ENCODE results near the gene CCDC91.
"Not testable (repeated sequence)": the region's sequence is repeated elsewhere in the genome, so short reads cannot be mapped to it uniquely, and the experiment has no call there.

CCDC91 gene

DNA sequence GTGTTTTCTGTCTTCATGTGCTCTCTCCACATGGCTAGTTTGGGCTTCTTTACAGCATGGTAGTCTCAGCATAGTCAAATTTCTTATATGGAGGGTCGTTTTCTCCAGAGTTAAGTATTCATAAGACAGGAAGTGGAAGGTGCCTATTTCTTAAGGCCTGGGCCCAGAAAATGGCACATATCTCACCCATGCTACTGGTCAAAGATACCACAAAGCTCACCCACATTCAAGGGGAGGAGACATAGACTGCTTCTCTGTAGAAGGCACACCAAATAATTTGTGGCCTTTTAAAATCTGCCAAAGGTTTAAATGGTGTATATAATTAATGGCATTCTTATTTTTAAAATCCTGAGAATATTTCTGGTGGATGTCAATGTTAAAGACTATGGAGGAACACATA is 44.8 kb downstream of the CCDC91 start:
- no peak for DNase-seq

DNA sequence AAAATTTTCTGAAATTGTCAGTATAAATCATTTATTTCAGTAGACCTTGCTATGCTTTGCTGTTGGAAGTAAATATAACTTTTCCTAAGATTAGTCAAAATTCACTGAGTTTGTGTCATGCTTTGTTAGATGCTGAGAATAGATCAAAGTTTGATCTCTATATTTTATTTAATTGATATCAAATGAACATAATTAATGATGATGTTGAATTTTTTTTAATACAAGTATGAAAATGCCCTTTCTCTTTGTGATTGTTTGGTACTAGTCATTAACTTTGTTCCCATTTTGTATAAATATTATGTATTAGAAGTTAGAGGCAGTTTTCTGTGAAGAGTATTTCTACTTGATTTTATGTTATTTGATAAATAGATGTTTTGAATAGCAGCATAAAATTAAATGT is 45.7 kb downstream of the CCDC91 start:
- no peak for DNase-seq

DNA sequence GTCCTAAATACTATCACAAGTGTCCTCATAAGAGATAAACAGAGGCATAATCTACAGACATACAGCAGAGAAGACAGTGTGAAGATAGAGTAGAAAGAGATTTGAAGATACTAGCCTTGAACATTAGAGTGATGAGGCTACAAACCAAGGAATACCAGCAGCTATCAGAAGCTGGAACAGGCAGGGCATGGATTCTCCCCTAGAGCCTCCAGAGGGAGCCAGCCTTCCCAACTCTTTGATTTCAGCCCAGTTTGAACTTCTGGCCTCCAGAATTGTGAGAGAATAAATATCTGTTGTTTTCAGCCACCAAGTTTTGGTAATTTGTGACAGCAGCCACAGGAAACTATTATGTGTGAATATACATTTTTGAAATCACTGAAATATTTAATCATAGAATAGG is 47.2 kb downstream of the CCDC91 start:
- no peak for DNase-seq

DNA sequence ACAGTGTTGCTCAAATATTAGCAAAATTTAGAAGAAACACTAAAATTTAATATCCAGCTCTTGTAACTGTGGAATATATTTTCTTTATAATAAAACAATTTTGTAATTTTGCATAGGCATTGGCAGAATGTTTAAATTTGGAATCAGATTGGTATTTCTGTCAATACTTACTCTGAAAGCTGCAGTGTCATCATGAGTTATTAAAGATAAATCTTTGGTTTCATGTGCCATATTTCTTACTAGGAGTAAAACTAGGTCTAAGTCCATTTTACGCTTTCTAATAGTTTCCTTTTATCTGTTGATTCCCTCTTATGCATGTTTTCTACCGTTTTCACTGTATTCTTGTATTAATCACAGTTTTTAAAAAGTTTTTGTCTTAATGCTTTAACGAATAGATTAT is 49.7 kb downstream of the CCDC91 start:
- DNase-seq, result no peak

DNA sequence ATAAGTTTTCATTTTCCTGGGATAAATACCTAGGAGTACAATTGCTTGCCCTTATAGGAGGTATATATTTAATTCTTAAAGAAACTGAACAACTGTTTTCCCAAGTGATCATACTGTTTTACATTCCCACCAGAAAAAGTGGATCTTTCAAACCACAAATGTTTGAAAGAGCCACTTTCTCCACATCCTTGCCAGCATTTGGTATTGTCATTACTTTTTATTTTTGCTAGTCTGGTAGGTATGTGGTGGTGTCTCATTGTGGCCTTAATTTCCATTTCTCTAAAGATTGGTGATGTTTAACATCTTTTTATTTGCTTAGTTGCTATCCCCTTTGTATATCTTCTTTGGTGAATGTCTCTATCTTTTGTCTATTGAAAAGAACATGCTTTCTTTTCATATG is 50.6 kb downstream of the CCDC91 start:
- no peak for DNase-seq

DNA sequence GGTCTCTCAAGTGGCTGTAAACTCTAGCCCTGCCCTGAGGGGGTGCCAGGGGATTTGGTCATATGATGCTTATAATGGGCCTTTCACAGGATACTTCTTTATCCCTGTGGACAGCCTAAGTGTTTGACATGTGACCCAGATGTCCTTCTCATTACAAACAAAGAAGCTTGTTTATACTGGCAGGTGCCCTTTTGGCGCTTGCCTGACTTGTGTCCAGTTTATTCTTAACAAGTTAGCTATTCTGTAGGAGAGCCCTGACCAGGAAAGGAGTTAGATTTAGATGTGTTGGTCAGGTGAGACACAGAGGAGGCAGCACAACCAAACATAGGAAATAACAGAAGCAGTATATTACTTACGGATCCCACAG is 51.9 kb downstream of the CCDC91 start:
- no peak for DNase-seq

DNA sequence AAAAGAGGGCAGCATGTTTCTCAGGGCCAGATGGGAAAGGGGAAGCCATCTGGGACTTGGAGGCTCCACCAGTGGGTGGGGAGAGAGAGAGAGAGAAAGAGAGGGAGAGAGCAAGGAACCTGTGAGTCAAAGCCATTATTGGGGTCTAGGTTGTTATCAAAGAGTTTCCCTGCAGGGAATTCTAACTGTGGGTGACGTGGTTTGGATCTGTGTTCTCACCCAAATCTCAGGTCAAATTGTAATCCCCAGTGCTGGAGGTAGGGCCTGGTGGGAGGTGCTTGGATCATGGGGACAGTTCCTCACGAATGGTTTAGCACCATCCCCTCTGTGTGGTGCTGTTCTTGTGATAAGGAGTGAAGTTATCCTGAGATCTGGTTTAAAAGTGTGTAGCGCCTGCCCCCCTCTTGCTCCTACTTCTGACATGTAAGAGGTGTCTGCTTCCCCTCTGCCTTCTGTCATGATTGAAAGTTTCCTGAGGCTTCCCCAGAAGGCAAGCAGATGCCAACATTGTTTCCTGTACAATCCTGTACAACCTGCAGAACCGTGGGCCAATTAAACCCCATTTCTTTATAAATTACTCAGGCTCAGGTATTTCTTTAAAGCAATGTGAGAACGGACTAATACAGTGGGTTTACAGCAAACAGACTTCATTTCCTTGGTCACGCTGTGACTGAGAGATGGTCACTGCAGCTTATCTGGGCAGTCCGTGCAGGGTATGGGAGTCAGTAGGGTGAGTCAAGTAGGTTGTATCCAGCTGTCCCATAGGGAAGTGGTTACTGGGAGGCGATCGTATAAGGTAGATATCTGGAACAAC is 52.4 kb downstream of the CCDC91 start:
- DNase-seq, result no peak

DNA sequence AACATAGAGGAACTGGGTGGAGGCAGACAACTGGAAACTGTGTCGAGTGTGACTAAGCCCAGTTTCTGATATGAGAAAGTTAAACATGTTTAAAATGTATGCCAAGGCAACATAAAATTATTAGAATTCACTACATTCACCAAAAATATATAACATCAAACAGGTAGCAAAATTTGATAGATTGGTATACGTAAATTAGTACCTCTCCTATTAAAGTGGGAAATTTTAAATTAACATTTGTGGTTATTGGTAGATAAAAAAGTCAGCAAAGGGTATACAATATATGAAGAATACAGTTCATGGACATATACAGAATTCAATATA is 53.0 kb downstream of the CCDC91 start:
- no peak for DNase-seq

DNA sequence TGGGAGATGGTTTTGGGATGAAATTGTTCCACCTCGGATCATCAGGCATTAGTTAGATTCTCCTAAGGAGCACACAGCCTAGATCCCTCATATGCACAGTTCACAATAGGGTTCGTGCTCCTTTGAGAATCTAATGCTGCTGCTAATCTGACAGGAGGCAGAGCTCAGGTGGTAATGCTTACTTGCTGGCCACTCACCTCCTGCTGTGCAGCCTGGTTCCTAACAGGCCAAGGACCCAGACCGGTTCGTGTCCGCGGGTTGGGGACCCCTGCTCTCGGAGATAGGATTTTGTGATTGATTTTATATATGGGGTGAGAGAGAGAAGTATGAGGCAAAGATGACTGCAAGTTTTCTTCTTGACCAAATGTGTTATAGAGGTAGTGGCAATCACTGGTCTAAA is 57.5 kb downstream of the CCDC91 start:
- DNase-seq, result no peak

DNA sequence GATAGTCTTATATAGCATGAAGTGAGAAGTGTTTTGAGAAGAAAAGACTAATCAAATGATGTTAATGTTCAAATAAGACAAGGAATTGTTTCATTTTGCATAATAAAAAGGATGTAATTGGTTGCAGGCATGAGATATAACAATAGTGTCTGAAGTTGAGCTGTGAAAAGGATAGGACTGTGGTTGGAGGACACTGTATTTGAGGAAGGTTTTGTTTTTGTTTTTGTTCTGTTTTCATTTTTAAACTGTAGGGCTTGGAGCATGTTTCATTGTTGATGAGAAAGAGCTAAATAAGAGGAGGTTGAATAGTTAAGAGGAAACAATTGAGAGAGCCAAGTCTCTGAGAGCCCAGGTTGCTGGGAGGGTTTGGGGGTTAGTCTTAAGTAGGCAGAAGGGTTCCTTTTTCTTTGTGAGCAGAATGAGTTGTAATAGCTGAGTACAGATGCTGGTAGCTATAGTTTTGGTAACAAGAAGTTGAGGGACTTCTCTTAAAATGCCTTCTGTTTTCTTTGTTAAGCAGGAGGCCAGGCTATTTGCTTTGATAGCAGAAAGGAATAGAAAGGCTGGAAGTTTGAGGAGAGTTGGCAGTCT is 58.4 kb downstream of the CCDC91 start:
- no peak for DNase-seq

DNA sequence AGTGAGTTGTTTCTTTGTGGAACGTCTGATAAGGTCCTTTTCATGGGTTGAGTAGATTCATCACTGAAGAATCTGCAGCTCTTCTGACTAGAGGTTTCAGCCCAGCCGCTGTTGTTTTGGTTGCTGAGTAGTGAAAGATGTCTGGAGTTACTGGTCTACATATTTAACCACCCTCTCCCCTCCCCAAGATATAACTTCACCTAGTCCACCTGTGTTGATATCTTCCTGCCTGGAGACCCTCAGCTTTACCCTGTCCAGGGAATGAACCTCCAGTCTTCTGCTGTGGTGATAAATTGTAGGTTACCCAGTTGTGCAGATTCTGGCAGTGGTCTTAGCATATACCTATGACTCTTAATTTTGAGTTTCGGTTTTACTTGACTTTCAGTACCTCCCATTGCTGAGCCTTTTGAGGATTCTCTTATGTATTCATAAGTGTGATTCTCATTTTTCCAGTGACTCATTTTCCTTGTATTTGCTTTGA is 62.9 kb downstream of the CCDC91 start:
- DNase-seq, result no peak

DNA sequence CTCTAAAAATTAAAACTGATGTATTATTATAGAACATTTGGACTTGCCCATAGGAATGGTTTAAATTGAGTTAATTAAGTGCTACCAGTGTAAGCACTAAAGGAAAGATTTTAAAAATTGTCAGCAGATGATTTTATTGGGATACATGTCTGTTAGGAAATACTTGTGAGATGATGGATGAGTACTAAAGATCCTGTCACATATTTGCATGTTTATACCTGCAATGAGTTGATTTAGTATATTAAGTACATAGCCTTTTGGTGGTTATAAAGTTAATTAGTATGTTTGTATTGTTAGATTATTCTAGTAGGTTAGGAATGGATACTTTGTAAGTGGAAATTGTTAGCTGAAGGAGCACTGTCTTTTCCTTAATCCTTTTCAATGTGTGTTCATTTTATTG is 67.2 kb downstream of the CCDC91 start:
- no peak for DNase-seq

DNA sequence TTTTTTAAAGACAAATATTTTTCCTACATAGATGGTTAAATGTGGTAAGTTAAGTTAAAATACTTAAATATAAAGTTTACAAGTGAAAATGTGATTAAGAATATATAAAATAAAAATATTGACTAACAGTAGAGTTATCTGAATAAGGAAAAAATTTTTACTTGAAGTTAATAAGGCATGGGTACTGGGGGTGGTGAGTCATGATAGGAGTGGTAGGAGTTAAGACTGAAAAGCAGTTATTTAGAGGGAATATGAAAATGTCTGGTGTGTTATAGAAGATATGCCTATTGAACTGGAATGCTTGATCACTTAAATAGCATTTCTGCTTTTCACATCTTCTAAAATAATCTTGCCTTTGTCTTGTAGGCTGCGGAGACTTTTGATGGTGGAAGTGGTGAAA is 68.7 kb downstream of the CCDC91 start:
- DNase-seq, result no peak

DNA sequence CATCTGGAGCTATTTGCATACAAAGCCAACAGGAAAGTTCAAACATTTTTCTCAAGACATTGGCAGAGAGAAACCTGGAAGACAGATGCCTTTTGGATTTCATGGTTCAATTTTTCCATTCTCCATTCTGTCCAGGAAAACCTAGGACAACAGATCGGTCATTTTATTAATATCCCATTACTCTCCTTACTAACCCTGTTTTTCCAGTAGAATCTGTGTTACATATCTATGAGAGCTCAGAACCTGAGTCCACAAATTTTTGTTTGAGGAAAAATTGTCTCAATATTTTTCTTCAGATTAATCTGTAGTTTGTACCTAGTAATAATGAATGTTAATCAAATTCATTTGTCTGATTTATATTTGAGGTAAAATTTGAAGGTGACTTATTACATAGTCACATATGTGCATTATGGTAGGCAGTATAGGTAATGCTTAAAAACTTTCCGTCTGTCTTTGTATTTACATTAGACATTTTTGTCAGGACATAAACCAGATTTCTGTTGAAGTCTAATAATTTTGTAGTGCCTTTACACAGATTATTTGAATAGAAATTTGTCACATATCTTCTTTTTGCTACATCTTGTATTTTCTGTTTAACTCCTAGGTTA is 75.3 kb downstream of the CCDC91 start:
- DNase-seq, result no peak

DNA sequence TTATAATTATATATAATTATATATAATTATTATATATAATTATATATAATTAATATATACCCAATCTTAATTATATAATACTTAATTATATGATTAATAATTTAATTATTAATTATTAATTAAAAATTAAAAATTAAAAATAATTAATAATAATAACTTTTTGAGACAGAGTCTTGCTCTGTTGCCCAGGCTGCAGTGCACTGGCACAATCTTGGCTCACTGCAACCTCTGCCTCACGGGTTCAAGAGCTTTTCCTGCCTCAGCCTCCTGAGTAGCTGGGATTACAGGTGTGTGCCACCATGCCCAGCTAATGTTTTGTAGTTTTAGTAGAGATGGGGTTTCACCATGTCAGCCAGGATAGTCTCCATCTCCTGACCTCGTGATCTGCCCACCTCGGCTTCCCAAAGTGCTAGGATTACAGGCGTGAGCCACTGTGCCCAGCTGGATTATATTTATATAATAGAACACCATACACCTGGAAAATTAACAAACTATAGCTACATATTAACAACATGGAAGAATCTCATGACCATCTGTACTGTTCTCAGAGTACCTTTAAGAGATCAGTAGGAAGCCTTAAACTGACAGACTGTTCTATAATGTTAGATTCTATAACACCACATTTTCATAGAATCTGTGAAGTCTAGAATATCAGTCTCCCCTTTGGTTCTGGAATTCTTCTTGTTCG is 77.8 kb downstream of the CCDC91 start:
- DNase-seq, result not testable (repeated sequence)

DNA sequence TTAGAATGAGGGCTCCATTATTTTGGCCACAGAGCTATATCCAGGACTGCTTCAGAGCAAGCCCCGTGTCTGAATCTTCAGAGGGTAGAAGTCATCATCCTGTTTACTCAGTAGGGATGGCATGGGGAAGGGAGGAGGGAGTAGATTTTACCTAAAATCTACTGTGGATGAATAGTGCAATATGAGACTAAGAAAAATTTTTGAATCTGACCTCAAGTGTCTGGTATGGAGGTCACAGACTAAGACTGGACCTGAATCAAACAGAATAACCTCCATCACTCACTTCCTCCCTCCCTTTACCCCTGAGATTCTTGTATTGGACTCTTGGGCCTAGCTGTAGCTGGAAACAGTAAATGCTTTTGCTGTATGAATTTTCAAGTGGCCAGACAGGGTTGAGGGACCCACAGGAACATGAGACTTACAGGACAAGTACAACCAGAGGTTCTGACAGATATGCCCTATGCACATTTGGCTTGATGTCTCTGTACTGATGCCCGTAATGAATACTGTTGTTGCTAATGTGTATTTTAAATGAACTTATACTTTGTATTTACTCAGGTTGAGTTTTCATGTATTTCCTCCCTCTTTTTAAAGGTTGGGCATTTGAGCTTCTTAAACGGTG is 78.5 kb downstream of the CCDC91 start:
- no peak for DNase-seq

DNA sequence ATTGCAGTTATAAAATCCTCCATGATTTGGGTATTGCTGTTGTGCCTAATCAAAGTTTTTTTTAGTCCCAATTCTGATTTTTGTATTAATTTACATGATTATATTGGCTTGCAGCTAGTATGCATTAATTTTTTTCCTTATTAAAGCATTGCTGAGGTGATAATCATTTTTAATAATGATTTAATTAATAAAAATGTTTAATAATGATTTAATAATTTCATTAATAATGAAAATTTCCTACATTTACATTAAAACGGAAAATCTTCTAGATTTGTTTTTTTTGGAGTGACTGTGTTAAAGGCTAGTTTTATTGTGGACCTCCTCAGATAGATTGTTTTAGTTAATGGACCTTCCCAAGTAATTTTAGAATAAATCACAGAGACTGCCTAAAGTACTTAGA is 79.6 kb downstream of the CCDC91 start:
- DNase-seq, result no peak

DNA sequence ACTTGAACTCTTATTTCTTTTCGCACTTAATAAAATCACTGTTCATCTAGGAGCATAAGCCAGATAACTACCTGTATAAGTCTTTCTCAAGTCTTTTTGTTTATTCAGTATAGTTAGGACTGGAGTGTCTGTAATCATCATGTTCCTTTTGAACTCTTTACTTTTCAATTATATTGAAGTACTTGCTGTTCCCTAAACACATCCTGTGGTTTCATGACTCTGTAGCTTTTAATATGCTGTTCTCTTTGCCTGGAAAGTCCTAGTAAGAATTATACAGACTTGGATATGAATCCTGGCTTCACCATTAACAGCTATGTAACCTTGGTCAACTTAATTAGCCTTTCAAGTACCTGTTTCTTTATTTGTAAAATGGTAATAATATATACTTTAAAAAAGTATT is 88.2 kb downstream of the CCDC91 start:
- no peak for DNase-seq

DNA sequence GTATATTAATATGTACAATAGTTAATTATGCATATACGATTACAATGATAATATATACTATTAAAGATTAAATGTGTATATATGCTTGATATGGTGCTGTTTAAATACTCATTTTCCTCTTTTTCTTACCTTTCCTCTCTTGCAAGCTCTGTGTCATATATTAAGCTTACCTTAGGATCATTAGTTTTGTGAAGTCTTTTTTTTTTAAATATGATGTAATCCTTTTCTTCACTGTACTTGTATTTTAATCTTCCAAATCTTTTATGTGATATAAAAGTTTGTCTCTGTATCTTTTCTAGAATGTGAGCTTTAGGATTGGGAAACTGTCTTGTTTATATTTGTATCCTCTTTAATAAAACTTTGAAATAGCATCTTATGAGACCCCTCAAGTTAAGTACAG is 88.7 kb downstream of the CCDC91 start:
- DNase-seq, result no peak

DNA sequence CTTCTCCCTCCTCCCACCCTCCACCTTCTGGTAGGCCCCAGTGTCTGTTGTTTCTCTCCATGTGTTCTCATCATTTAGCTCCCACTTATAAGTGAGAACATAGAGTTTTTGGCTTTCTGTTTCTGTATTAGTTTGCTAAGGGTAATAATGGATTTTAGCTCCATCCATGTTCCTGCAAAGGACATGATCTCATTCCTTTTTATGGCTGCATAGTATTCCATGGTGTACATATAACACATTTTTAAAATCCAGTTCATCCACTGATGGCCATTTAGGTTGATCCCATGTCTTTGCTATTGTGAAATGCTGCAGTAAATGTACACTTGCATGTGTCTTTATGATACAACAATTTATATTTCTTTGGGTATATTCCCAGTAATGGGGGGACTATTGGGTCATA is 96.1 kb downstream of the CCDC91 start:
- no peak for DNase-seq

DNA sequence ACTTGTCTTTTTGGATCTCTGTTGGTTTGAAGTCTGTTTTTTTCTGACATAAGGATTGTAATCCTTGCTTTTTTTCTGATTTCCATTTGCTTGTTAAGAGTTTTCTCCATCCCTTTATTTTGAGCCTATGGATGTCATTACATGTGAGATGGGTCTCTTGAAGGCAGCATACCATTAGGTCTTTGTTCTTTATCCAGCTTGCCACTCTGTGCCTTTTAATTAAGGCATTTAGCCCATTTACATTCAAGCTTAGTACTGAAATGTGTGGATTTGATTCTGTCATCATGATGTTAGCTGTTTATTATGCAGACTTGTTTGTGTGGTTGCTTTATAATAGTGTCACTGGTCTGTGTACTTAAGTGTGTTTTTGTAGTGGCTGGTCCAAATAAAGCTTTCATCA is 100.0 kb downstream of the CCDC91 start:
- no peak for DNase-seq

DNA sequence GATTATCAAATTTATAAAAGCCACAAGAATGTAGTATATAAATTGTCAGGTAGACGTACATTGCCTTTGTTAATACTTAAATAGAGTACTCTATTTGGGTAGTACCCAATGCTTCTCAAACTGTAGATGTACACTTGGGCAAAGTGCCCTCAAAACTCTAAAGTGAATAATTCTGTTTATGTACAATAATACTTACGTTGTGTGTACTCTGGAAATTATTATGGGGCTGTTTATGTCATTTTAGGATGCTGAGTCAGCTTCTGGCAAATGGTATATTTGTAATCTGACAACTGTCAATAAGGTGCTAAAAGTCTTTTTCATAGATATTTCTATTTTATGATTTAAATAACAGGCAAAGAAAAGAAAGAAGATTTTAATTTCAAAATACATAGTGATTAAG is 102.4 kb downstream of the CCDC91 start:
- DNase-seq, result no peak

DNA sequence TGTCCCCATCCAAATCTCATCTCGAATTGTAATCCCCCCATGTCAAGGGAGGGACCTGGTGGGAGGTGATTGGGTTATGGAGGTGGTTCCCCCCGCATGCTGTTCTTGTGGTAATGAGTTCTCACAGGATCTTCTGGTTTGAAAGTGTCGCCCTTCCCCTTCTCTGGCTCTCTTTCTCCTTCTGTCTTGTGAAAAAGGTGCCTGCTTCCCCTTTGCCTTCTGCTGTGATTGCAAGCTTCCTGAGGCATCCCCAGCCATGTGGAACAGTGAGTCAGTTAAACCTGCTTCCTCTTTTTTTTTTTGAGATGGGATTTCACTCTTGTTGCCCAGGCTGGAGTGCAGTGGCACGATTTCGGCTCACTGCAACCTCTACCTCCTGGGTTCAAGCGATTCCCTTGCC is 104.0 kb downstream of the CCDC91 start:
- no peak for DNase-seq

DNA sequence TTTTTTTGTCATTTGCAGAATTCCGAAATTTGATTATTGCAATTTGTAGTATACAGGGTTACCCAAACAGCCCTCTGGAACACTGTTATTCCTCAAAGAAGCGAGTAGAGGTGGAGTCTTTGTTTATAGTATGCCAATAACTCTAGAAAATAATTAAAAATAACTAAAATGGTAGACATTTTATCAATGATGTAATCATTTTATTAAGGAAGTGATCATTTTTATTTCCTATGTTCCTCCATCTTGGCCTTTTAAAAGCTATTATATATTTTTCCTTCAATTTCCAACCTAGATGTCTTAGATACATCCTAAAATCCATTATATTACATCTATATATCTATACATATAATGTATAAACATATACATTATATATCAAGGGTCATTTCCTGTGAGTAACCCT is 106.0 kb downstream of the CCDC91 start:
- no peak for DNase-seq
